HEK293 (cell line): ENCODE results near the gene MBNL3.
A peak's percentile ranks its signal among the peaks of the same experiment; 100 is the strongest.

Source experiments
- CTCF ChIA-PET: fragments of 350-600 bp; formaldehyde crosslinking; extraction: SDS; loops from one replicate; lab custom pipeline; 2021; ENCODE audit warnings: antibody characterized with exemption; lab: Yijun Ruan, JAX
- POLR2A ChIA-PET: fragments of 300-600 bp; formaldehyde crosslinking; extraction: SDS; loops from one replicate; lab custom pipeline; 2020; ENCODE audit warnings: antibody characterized with exemption, inconsistent platforms; lab: Yijun Ruan, JAX
- H3K27ac ChIP-seq: fragments of 200-500 bp; sonication (Bioruptor generic); 2 replicates; pipeline ENCODE4 v1.5.1; 2014; ENCODE audit warnings: low read depth, low read length, control low read depth, inconsistent platforms; ENCODE audit errors: extremely low read depth
- H3K36me3 ChIP-seq, 2 experiments: fragments of 200-500 bp in 1 of 2; sonication (Bioruptor generic) in 1 of 2; 1 replicate in 1 of 2; 2 replicates in 1 of 2; pipeline ENCODE4 v1.5.1; 2014 to 2017; ENCODE audit warnings: inconsistent platforms in 2 of 2, low read length in 2 of 2; ENCODE audit not compliant: control insufficient read depth in 2 of 2, insufficient read depth in 1 of 2
- H3K4me1 ChIP-seq: fragments of 200-500 bp; sonication (Bioruptor generic); 2 replicates; pipeline ENCODE4 v1.5.1; 2014; ENCODE audit warnings: mild to moderate bottlenecking, low read length, inconsistent platforms; ENCODE audit not compliant: control insufficient read depth, insufficient read depth
- H3K4me3 ChIP-seq: 2 replicates; pipeline ENCODE4 v1.5.1; 2011; ENCODE audit warnings: low read depth, mild to moderate bottlenecking, control low read depth, low read length, moderate library complexity
- H3K9me3 ChIP-seq: fragments of 200-500 bp; sonication (Bioruptor generic); 2 replicates; pipeline ENCODE4 v1.5.1; 2014; ENCODE audit warnings: low read depth, low read length, inconsistent platforms; ENCODE audit not compliant: control insufficient read depth, insufficient read depth
- GLIS1 ChIP-seq: fragments of 450-650 bp; formaldehyde crosslinking; IDR thresholded peaks from 2 replicates; pipeline ENCODE4 v1.5.1; 2016; ENCODE audit warnings: missing biosample characterization, missing genetic modification characterization
- HIC1 ChIP-seq: fragments of 450-650 bp; formaldehyde crosslinking; IDR thresholded peaks from 2 replicates; pipeline ENCODE4 v1.5.1; 2016; ENCODE audit warnings: missing biosample characterization, missing genetic modification characterization
- KLF16 ChIP-seq: fragments of 450-650 bp; formaldehyde crosslinking; IDR thresholded peaks from 2 replicates; pipeline ENCODE4 v1.5.1; 2017; ENCODE audit warnings: missing biosample characterization, missing genetic modification characterization
- KLF8 ChIP-seq: fragments of 450-650 bp; formaldehyde crosslinking; IDR thresholded peaks from 2 replicates; pipeline ENCODE4 v1.5.1; 2016; ENCODE audit warnings: missing biosample characterization, missing genetic modification characterization
- PRDM4 ChIP-seq: fragments of 450-650 bp; formaldehyde crosslinking; IDR thresholded peaks from 2 replicates; pipeline ENCODE4 v1.5.1; 2017; ENCODE audit warnings: missing biosample characterization, missing genetic modification characterization
- SALL2 ChIP-seq: fragments of 450-650 bp; formaldehyde crosslinking; IDR thresholded peaks from 2 replicates; pipeline ENCODE4 v1.5.0; 2017; ENCODE audit warnings: missing biosample characterization, mild to moderate bottlenecking, missing genetic modification characterization, borderline replicate concordance
- TRIM28 ChIP-seq: IDR thresholded peaks from 2 replicates; pipeline ENCODE4 v1.6.1; 2011; ENCODE audit warnings: low read length, control low read depth, borderline replicate concordance
- YY2 ChIP-seq: fragments of 450-650 bp; formaldehyde crosslinking; IDR thresholded peaks from 2 replicates; pipeline ENCODE4 v1.5.1; 2016; ENCODE audit warnings: missing biosample characterization, missing genetic modification characterization
- ZBTB26 ChIP-seq: fragments of 450-650 bp; formaldehyde crosslinking; optimal IDR thresholded peaks from 2 replicates; pipeline ENCODE3; 2016; ENCODE audit warnings: missing biosample characterization, mild to moderate bottlenecking, missing genetic modification characterization
- ZFP37 ChIP-seq: fragments of 450-650 bp; formaldehyde crosslinking; IDR thresholded peaks from 2 replicates; pipeline ENCODE4 v1.5.1; 2016; ENCODE audit warnings: missing biosample characterization, missing genetic modification characterization
- ZFP69B ChIP-seq: fragments of 450-650 bp; formaldehyde crosslinking; IDR thresholded peaks from 2 replicates; pipeline ENCODE4 v1.5.1; 2016; ENCODE audit warnings: missing biosample characterization, missing genetic modification characterization
- ZNF16 ChIP-seq: fragments of 450-650 bp; formaldehyde crosslinking; IDR thresholded peaks from 2 replicates; pipeline ENCODE4 v1.5.1; 2016; ENCODE audit warnings: low read depth, missing biosample characterization, missing genetic modification characterization
- ZNF174 ChIP-seq: fragments of 450-650 bp; formaldehyde crosslinking; IDR thresholded peaks from 2 replicates; pipeline ENCODE4 v1.5.0; 2017; ENCODE audit warnings: missing biosample characterization, mild to moderate bottlenecking, missing genetic modification characterization
- ZNF19 ChIP-seq: fragments of 450-650 bp; formaldehyde crosslinking; IDR thresholded peaks from 2 replicates; pipeline ENCODE4; 2016; ENCODE audit warnings: missing biosample characterization, missing genetic modification characterization, low read depth
- ZNF221 ChIP-seq: fragments of 450-650 bp; formaldehyde crosslinking; IDR thresholded peaks from 2 replicates; pipeline ENCODE4 v1.5.1; 2017; ENCODE audit warnings: missing biosample characterization, missing genetic modification characterization, borderline replicate concordance
- ZNF266 ChIP-seq: fragments of 450-650 bp; formaldehyde crosslinking; IDR thresholded peaks from 2 replicates; pipeline ENCODE4 v1.5.1; 2016; ENCODE audit warnings: missing biosample characterization, missing genetic modification characterization, low read depth
- ZNF274 ChIP-seq, 2 experiments: fragments of 200-500 bp in 1 of 2; fragments of 450-650 bp in 1 of 2; sonication (Bioruptor generic) in 1 of 2; formaldehyde crosslinking in 1 of 2; IDR thresholded peaks; 2 replicates each; pipeline versions ENCODE4 v1.5.1 to v1.6.1; 2014 to 2016; ENCODE audit warnings: borderline replicate concordance in 1 of 2, inconsistent platforms in 1 of 2, low read length in 1 of 2, missing biosample characterization in 1 of 2, missing genetic modification characterization in 1 of 2
- ZNF280D ChIP-seq: fragments of 450-650 bp; formaldehyde crosslinking; IDR thresholded peaks from 2 replicates; pipeline ENCODE4 v1.5.1; 2016; ENCODE audit warnings: missing biosample characterization, missing genetic modification characterization
- ZNF366 ChIP-seq: fragments of 450-650 bp; formaldehyde crosslinking; conservative IDR thresholded peaks from 2 replicates; pipeline ENCODE4 v1.5.1; 2016; ENCODE audit warnings: missing biosample characterization, missing genetic modification characterization
- ZNF37A ChIP-seq: fragments of 450-650 bp; IDR thresholded peaks from 2 replicates; pipeline ENCODE4 v1.5.1; 2018; ENCODE audit warnings: missing biosample characterization, missing genetic modification characterization
- ZNF449 ChIP-seq: fragments of 450-650 bp; formaldehyde crosslinking; IDR thresholded peaks from 2 replicates; pipeline ENCODE4 v1.5.1; 2017; ENCODE audit warnings: missing biosample characterization, mild to moderate bottlenecking, missing genetic modification characterization, moderate library complexity
- ZNF501 ChIP-seq: fragments of 450-650 bp; formaldehyde crosslinking; IDR thresholded peaks from 2 replicates; pipeline ENCODE4 v1.5.1; 2016; ENCODE audit warnings: missing biosample characterization, missing genetic modification characterization
- ZNF510 ChIP-seq: fragments of 450-650 bp; formaldehyde crosslinking; IDR thresholded peaks from 2 replicates; pipeline ENCODE4 v1.5.1; 2018; ENCODE audit warnings: mild to moderate bottlenecking, missing genetic modification characterization, missing biosample characterization; ENCODE audit not compliant: insufficient replicate concordance
- ZNF621 ChIP-seq: fragments of 450-650 bp; formaldehyde crosslinking; IDR thresholded peaks from 2 replicates; pipeline ENCODE4 v1.5.1; 2017; ENCODE audit warnings: missing biosample characterization, missing genetic modification characterization
- ZNF623 ChIP-seq: fragments of 450-650 bp; formaldehyde crosslinking; IDR thresholded peaks from 2 replicates; pipeline ENCODE4 v1.5.1; 2016; ENCODE audit warnings: missing biosample characterization, missing genetic modification characterization
- ZNF660 ChIP-seq: fragments of 450-650 bp; IDR thresholded peaks from 2 replicates; pipeline ENCODE4 v1.5.1; 2018; ENCODE audit warnings: missing biosample characterization, mild to moderate bottlenecking, missing genetic modification characterization
- ZNF785 ChIP-seq: fragments of 450-650 bp; formaldehyde crosslinking; IDR thresholded peaks from 2 replicates; pipeline ENCODE4 v1.5.1; 2016; ENCODE audit warnings: missing biosample characterization, missing genetic modification characterization

Gene MBNL3

GRCh38 chrX:132488819-132489577 lies at the start of gene MBNL3:
MBNL3 (minus strand) TSS chrX:132489038; CDS start chrX:132439611, 49,427 bp downstream.
- ChIA-PET POLR2A (no interaction called here), CTCF (interaction anchor here (1.0 kb wide), 1 partner anchor 197 kb away, joined by 3 read pairs; no protein-coding TSS in a partner anchor)
- H3K36me3 ChIP-seq, result no peaks in the 10 kb centered on the region
- no peaks in the 10 kb centered on the region for H3K9me3 ChIP-seq
- H3K4me3 ChIP-seq, result peak within 1 kb of the TSS; percentile 44
- H3K27ac ChIP-seq, result peak within 1 kb of the TSS; percentile 93
- peaks cover 3% of the 10 kb centered on the region for H3K4me1 ChIP-seq
- TF ChIP-seq ZNF785 (tag by site-specific recombination) (no peak), KLF16 (no peak), PRDM4 (tag by site-specific recombination) (no peak), TRIM28 (no peak), ZNF366 (tag by site-specific recombination) (0 out of 2 replicates have a peak, but pooled peaks have one; percentile 24), ZNF266 (tag by site-specific recombination) (no peak), GLIS1 (tag by site-specific recombination) (no peak), ZNF280D (tag by site-specific recombination) (no peak), ZNF37A (peak; percentile 82), ZNF623 (tag by site-specific recombination) (no peak), ZNF274 (IDR thresholded peaks at IDR 0.05; ENCODE audit: low read length) (no peak), ZNF274 (tag by site-specific recombination; IDR thresholded peaks at IDR 0.05; ENCODE audit: borderline replicate concordance) (no peak), ZFP37 (0 out of 2 replicates have a peak, but pooled peaks have one; percentile 37), ZNF221 (tag by site-specific recombination) (no peak), KLF8 (tag by site-specific recombination) (peak; percentile 17; the same call in 1 of the 2 replicates), ZNF660 (tag by site-specific recombination) (peak; percentile 29; the same call in 1 of the 2 replicates), ZNF510 (tag by site-specific recombination) (no peak), ZNF621 (tag by site-specific recombination) (no peak), ZFP69B (no peak; the same call in 1 of the 2 replicates), ZNF174 (tag by site-specific recombination) (no peak), ZNF501 (tag by site-specific recombination) (no peak; the same call in 1 of the 2 replicates), YY2 (tag by site-specific recombination) (0 out of 2 replicates have a peak, but pooled peaks have one; percentile 6), HIC1 (tag by site-specific recombination) (no peak), ZBTB26 (peak; percentile 65), ZNF16 (tag by site-specific recombination) (no peak), SALL2 (no peak), ZNF19 (no peak), ZNF449 (tag by site-specific recombination) (0 out of 2 replicates have a peak, but pooled peaks have one; percentile 17)
